ENCODE results near the gene TMEM9.

DNA sequence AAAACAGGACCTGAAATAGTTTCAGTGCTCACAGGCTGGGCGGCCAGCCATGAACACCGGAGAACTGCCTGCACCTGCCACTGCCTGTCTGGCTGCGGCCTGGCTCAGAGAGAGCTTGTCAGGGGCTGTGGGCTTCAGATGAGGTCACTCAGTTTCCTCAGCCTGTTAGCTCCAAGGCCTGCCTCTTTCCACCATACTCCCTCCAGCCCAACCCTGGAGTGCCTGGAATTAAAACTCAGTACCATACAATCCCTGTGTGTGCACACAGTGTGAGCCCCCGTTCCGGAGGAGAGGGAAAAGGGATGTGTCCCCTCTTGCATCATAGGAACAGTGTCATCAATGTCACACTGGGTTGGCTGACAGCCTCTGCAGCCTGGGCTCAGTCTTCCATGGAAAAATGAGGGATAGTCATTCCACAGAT, 58.2 kb downstream of the TMEM9 start:
- no peak for TF ChIP-seq CBX3 (IDR thresholded peaks at IDR 0.05; ENCODE audit: borderline replicate concordance in 1 of 2, low read length in 2 of 2)
- no peak for TF ChIP-seq DPF2 (IDR thresholded peaks at IDR 0.05)
- no peak for TF ChIP-seq NRF1 (conservative IDR thresholded peaks at IDR 0.05 in 1 of 2, IDR thresholded peaks at IDR 0.05 in 1 of 2)
- TF ChIP-seq ZNF124 (CRISPR knock-in tag; IDR thresholded peaks at IDR 0.05) = no peak
- TF ChIP-seq, protein P1, sequence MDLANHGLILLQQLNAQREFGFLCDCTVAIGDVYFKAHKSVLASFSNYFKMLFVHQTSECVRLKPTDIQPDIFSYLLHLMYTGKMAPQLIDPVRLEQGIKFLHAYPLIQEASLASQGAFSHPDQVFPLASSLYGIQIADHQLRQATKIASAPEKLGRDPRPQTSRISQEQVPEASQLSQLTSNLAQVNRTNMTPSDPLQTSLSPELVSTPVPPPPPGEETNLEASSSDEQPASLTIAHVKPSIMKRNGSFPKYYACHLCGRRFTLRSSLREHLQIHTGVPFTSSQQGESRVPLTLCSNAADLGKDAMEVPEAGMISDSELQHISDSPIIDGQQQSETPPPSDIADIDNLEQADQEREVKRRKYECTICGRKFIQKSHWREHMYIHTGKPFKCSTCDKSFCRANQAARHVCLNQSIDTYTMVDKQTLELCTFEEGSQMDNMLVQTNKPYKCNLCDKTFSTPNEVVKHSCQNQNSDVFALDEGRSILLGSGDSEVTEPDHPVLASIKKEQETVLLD (IDR thresholded peaks at IDR 0.05) = no peak
- TF ChIP-seq SRF (CRISPR knock-in tag; IDR thresholded peaks at IDR 0.05) = no peak
- TF ChIP-seq, protein P2, sequence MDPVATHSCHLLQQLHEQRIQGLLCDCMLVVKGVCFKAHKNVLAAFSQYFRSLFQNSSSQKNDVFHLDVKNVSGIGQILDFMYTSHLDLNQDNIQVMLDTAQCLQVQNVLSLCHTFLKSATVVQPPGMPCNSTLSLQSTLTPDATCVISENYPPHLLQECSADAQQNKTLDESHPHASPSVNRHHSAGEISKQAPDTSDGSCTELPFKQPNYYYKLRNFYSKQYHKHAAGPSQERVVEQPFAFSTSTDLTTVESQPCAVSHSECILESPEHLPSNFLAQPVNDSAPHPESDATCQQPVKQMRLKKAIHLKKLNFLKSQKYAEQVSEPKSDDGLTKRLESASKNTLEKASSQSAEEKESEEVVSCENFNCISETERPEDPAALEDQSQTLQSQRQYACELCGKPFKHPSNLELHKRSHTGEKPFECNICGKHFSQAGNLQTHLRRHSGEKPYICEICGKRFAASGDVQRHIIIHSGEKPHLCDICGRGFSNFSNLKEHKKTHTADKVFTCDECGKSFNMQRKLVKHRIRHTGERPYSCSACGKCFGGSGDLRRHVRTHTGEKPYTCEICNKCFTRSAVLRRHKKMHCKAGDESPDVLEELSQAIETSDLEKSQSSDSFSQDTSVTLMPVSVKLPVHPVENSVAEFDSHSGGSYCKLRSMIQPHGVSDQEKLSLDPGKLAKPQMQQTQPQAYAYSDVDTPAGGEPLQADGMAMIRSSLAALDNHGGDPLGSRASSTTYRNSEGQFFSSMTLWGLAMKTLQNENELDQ (CRISPR knock-in tag; IDR thresholded peaks at IDR 0.05; ENCODE audit: borderline replicate concordance) = no peak
- no peak for TF ChIP-seq ZNF143 (CRISPR knock-in tag; IDR thresholded peaks at IDR 0.05)
- TF ChIP-seq, protein P3, sequence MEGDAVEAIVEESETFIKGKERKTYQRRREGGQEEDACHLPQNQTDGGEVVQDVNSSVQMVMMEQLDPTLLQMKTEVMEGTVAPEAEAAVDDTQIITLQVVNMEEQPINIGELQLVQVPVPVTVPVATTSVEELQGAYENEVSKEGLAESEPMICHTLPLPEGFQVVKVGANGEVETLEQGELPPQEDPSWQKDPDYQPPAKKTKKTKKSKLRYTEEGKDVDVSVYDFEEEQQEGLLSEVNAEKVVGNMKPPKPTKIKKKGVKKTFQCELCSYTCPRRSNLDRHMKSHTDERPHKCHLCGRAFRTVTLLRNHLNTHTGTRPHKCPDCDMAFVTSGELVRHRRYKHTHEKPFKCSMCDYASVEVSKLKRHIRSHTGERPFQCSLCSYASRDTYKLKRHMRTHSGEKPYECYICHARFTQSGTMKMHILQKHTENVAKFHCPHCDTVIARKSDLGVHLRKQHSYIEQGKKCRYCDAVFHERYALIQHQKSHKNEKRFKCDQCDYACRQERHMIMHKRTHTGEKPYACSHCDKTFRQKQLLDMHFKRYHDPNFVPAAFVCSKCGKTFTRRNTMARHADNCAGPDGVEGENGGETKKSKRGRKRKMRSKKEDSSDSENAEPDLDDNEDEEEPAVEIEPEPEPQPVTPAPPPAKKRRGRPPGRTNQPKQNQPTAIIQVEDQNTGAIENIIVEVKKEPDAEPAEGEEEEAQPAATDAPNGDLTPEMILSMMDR (IDR thresholded peaks at IDR 0.05 in 2 of 3, conservative IDR thresholded peaks at IDR 0.05 in 1 of 3; ENCODE audit: insufficient read depth in 2 of 3, low read depth in 1 of 3, low read length in 3 of 3) = no peak
- TF ChIP-seq ELF2 (CRISPR knock-in tag; IDR thresholded peaks at IDR 0.05) = no peak
- TF ChIP-seq, protein P4, sequence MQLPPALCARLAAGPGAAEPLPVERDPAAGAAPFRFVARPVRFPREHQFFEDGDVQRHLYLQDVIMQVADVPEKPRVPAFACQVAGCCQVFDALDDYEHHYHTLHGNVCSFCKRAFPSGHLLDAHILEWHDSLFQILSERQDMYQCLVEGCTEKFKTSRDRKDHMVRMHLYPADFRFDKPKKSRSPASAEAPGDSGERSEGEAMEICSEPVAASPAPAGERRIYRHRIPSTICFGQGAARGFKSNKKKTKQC (CRISPR knock-in tag; IDR thresholded peaks at IDR 0.05) = no peak
- no peak for TF ChIP-seq ZBTB7A (IDR thresholded peaks at IDR 0.05; ENCODE audit: borderline replicate concordance, control insufficient read depth, low read depth, low read length)

Measured in K562 (cell line).